Small intestine (tissue), 7 donors: ENCODE data around the gene ARL6IP4. TPM values are rescaled to one million over a fixed set of nuclear protein-coding genes. Genes with fewer than 3 reads are reported as not detected.

Experiments
- DNase-seq, 2 donors: peaks; one replicate each; pipeline versions ENCODE4 v3.0.0 to v3.0.0-alpha.2; 2013
- FAIRE-seq: peaks from 2 replicates; lab custom pipeline; 2012; peaks lifted over from hg19 to GRCh38; lab: Jason Lieb, UNC
- H3K27ac ChIP-seq, 3 donors: one replicate each; pipeline ENCODE4 v1.5.1; 2013; ENCODE audit warnings: low read length in 2 of 3, mild to moderate bottlenecking in 2 of 3, control low read depth in 1 of 3, inconsistent platforms in 1 of 3, low read depth in 1 of 3, moderate library complexity in 1 of 3
- H3K27me3 ChIP-seq, 3 donors: one replicate each; pipeline ENCODE4 v1.6.1; 2013; ENCODE audit warnings: low read length in 3 of 3, inconsistent platforms in 1 of 3; ENCODE audit not compliant: control insufficient read depth in 3 of 3, insufficient read depth in 3 of 3
- H3K36me3 ChIP-seq, 3 donors: one replicate each; pipeline ENCODE4 v1.6.1; 2013; ENCODE audit warnings: low read length in 3 of 3, inconsistent platforms in 1 of 3, low read depth in 1 of 3, mild to moderate bottlenecking in 1 of 3, moderate library complexity in 1 of 3; ENCODE audit not compliant: control insufficient read depth in 3 of 3, insufficient read depth in 2 of 3
- H3K4me1 ChIP-seq, 3 donors: one replicate each; pipeline ENCODE4 v1.6.1; 2013; ENCODE audit warnings: low read length in 2 of 3, inconsistent platforms in 1 of 3, low read depth in 1 of 3, mild to moderate bottlenecking in 1 of 3, moderate library complexity in 1 of 3; ENCODE audit not compliant: control insufficient read depth in 3 of 3, insufficient read depth in 2 of 3
- H3K4me3 ChIP-seq, 3 donors: one replicate each; pipeline ENCODE4 v1.5.1; 2013; ENCODE audit warnings: low read length in 3 of 3, control low read depth in 1 of 3, inconsistent platforms in 1 of 3, low read depth in 1 of 3, mild to moderate bottlenecking in 1 of 3, moderate library complexity in 1 of 3
- H3K9me3 ChIP-seq, 2 donors: one replicate each; pipeline ENCODE4 v1.6.1; 2013; ENCODE audit warnings: low read depth in 1 of 2, low read length in 1 of 2; ENCODE audit not compliant: control insufficient read depth in 2 of 2, insufficient read depth in 1 of 2
- WGBS, 3 donors: extraction: QIAGEN DNeasy Blood & Tissue Kit; methylation state at CpG; one replicate each; pipeline ENCODE4 v1.1.7; 2013; 5-methylcytosine and 5-hydroxymethylcytosine counted together
- polyA plus RNA-seq, 4 donors: library from polyadenylated mRNA; stranded (reverse) in 3 of 4; unstranded in 1 of 4; fragments of 200-250 nt in 3 of 4; fragments of 120-200 nt in 1 of 4; gene quantifications; one replicate each; pipeline versions ENCODE4 v1.2.1 to v1.2.3, GENCODE V29; 2013
- donor health status: healthy with polysubstance abuse.
- donor health status: control.
- donor health status: control.
- donor health status: Bipolar disorder and iron deficiency.
- donor health status: healthy.

ARL6IP4 gene
- polyA plus RNA-seq, 4 donors: 197 to 434 (median 332) TPM

DNA sequence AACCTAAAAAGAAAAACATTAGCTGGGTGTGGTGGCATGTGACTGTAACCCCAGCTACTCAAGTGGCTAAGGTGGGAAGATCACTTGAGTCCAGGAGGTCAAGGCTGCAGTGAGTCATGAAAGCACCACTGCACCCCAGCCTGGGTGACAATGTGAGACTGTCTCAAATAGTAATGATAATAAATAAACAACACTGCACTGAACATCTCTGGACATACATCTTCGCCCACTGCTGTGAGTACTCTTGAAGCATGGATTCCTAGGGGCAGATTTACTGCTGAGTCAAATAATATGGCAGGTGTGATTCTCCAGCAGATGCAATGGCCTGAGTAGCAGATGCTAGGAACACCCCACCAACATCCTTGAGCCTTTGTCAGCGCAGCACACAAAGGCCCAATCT lies 37.8 kb upstream of the ARL6IP4 start:
- FAIRE-seq: no peak
- H3K4me3 ChIP-seq: no peak overlapping the region
- no peaks in the 10 kb centered on the region for H3K9me3 ChIP-seq
- H3K27ac ChIP-seq: peak overlapping the region in 2 of 3 donors; percentile 4 to 17
- H3K36me3 ChIP-seq: peaks cover 0 to 7% (median 0%) of the 10 kb centered on the region in 3 donors
- H3K4me1 ChIP-seq: peaks cover 3 to 13% (median 7%) of the 10 kb centered on the region in 3 donors
- no peaks in the 10 kb centered on the region for H3K27me3 ChIP-seq
- DNase-seq: peak; percentile 51 to 74
- WGBS, 3 donors: 89 to 94% (median 93%) methylated on average over 2 of the region's 2 CpGs

DNA sequence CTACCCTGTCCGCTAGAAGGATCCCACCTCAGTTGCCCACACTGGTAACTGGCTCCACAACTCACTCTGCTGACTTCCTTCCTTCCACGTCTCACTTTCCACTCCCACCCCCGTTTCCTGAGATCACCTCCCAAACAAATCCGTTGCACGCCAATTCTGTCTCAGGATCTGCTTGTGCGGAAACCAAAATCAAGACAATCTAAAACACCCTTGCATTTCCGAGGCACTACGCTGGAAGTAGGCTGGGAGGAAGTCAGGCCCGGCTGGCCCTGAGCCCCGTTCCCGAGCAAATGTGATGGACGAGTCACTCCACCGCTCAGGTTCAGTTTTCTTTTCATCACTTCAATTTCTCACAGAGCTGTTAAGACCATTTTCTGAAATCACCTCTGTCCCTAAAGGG lies 37.3 kb upstream of the ARL6IP4 start:
- DNase-seq (no peak), FAIRE-seq (no peak)
- Histone ChIP-seq H3K27me3 (no peaks in the 10 kb centered on the region), H3K36me3 (peaks cover 0 to 7% (median 0%) of the 10 kb centered on the region in 3 donors), H3K9me3 (no peaks in the 10 kb centered on the region), H3K4me3 (no peak overlapping the region), H3K4me1 (peaks cover 3 to 13% (median 8%) of the 10 kb centered on the region in 3 donors), H3K27ac (peak overlapping the region in 2 of 3 donors; percentile 4 to 17)
- WGBS, 3 donors: 68 to 86% (median 75%) methylated on average over 13 of the region's 13 CpGs

DNA sequence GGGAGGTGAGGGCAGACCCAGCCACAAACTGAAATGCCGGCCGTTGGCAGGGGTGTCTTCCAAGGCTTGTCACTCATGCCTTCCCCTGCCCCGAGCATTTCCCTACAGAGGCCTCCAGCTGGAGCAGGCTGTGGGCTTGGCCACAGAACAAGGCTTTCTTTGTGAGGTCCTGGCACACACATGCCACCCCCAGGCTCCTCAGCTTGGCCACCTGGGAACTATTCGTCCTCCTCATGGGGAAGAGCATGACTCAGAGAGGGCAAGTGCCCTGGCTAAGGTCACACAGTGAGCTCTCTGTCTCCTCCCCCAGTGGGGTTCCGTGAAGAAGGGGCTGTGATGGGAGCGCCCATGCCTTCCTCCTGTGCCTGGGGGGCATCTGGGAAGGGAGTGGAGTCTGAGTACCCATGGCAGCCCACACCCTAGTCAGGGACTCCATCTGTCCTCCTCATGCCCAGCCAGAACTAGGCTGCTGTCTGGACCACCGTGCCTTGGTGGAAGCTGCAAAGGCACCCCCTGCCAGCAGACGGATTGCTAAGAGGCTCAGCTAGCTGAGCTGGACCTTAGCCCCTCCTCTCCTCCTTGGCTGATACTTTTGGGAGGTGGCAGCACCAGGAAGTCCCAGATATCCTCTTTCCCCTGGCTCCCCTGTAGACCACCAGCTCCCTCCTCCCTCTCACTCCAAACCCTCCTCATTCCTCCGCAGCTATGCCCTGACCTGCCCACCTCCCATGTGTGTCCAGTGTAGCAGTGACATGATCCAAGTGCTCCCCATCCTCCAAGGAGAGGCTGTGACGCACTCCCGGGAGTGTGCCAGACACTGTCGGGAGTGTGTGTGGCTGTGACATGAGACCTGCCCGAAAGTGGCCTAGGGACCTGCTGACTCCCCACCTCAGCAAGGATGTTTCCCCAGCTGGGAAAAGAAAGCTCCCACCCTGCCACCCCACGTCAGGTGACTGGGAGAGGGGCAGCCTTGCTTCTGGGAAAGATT lies 35.6 kb upstream of the ARL6IP4 start:
- FAIRE-seq: no peak
- no peaks in the 10 kb centered on the region for H3K9me3 ChIP-seq
- DNase-seq: peak in 1 of 2 donors; percentile 44
- no peak overlapping the region for H3K4me3 ChIP-seq
- peaks cover 3 to 14% (median 8%) of the 10 kb centered on the region in 3 donors for H3K4me1 ChIP-seq
- H3K27me3 ChIP-seq: no peaks in the 10 kb centered on the region
- 47 to 63% (median 50%) methylated on average over 14 of the region's 14 CpGs for WGBS, 3 donors
- H3K36me3 ChIP-seq: peaks cover 0 to 16% (median 0%) of the 10 kb centered on the region in 3 donors
- H3K27ac ChIP-seq: peak overlapping the region in 1 of 3 donors; percentile 38

DNA sequence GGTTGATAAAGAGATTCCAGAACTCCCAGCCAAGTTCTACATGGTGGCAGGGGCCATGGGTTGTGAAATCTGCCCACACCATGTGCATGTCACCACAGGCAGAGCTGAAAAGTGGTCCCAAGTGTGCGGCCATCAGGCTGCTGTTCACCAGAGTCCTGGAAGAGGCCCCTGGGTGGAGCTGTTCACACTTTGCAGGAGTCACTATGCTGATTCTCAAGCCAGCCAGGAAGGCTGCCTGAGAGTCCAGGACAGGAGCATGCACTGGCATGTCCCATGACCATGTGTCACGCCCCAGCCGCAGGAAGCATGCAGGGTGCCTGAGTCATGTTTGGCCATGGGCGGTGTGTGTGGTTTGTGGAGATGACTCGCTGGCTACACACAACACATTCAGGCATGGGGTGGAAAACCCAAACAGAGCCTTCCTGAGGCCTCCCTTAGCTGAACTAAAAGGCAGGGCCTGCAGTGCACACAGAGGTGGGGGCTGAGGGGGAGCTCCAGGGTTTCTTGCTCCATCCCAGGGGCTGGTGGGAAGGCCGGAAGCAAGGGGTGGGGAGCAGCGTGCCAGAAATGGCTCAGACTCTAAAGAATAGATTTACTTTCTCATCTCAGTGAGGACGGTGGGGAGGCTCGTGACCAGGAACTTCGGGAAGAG lies 33.7 kb upstream of the ARL6IP4 start:
- peak overlapping the region; percentile 28 to 56 (median 50) for H3K27ac ChIP-seq
- 53 to 59% (median 54%) methylated on average over 10 of the region's 10 CpGs for WGBS, 3 donors
- FAIRE-seq: no peak
- H3K36me3 ChIP-seq: peaks cover 0 to 22% (median 0%) of the 10 kb centered on the region in 3 donors
- peaks cover 3 to 24% (median 8%) of the 10 kb centered on the region in 3 donors for H3K4me1 ChIP-seq
- no peaks in the 10 kb centered on the region for H3K9me3 ChIP-seq
- no peaks in the 10 kb centered on the region for H3K27me3 ChIP-seq
- no peak overlapping the region for H3K4me3 ChIP-seq
- DNase-seq: peak; percentile 81

DNA sequence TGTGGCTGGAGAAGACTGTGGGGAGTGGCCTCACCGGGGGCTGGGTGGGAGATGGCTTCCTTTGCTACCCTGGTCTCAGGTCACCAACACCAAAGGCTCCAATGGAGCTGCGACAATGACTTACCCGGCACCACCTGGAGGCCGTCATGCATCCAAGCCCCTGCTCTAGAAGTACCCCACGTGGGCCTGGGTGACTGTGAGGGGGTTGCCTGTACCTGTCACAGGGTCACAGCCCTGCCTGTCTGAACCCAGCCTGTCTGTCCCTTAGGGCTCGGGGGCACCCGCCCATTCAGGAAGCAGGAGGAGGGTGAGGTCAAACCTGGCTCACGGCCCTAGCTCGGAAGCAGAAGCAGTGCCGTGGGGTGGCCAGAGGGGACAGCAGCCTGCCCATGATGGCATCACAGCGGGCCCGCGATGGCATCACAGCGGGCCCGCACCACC lies 33.1 kb upstream of the ARL6IP4 start:
- Histone ChIP-seq H3K27ac (peak overlapping the region in 2 of 3 donors; percentile 50 to 56), H3K27me3 (no peaks in the 10 kb centered on the region), H3K4me1 (peaks cover 3 to 25% (median 8%) of the 10 kb centered on the region in 3 donors), H3K36me3 (peaks cover 0 to 22% (median 0%) of the 10 kb centered on the region in 3 donors), H3K9me3 (no peaks in the 10 kb centered on the region), H3K4me3 (no peak overlapping the region)
- DNase-seq: no peak
- 64 to 73% (median 72%) methylated on average over 11 to 15 of the region's 15 CpGs for WGBS, 3 donors
- no peak for FAIRE-seq

DNA sequence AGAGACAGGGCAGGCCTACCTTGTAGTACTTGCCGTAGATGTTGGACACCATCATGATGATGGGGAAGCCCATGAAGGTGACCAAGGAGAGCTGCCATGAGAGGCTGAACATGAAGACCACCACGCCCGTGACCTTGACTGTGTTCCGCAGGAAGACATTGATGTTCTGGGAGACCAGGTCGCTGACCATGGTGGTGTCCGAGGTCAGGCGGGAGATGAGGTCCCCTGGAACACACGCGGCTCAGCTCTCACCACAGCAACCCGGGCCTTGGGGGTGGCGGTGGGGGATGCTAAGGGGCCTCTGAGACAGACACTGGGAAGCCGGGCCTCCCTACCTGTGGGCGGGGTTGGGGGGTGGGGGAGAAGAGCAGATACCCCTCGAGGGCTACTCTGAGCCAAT lies 31.9 kb upstream of the ARL6IP4 start:
- FAIRE-seq: no peak
- peaks cover 0 to 22% (median 0%) of the 10 kb centered on the region in 3 donors for H3K36me3 ChIP-seq
- H3K9me3 ChIP-seq: no peaks in the 10 kb centered on the region
- WGBS, 3 donors: 86 to 94% (median 92%) methylated on average over 14 of the region's 14 CpGs
- H3K4me3 ChIP-seq: no peak overlapping the region
- DNase-seq: no peak
- H3K27me3 ChIP-seq: no peaks in the 10 kb centered on the region
- peaks cover 3 to 25% (median 8%) of the 10 kb centered on the region in 3 donors for H3K4me1 ChIP-seq
- H3K27ac ChIP-seq: no peak overlapping the region

DNA sequence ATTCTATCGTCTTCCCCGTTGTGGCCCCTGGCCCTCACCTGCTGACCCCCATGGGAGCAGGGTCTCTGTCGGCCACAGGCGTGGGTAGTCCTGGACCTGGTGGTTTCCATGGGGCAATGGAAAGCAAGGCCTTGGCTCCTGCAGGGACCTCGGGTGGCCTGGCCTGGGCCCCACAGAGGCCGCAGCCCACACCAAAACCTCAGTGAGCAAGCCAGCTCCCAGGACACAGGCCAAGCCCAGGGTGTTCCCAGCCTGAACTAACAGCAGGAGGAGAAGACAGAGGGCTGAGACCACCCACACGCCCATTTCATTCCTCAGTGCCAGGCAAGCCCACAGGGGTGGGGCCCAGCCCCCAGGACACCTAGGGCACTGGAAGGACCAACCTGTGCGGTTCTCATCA lies 31.1 kb upstream of the ARL6IP4 start:
- no peaks in the 10 kb centered on the region for H3K27me3 ChIP-seq
- no peak overlapping the region for H3K27ac ChIP-seq
- WGBS, 3 donors: 89 to 94% (median 91%) methylated on average over 8 of the region's 8 CpGs
- DNase-seq (no peak), FAIRE-seq (no peak)
- no peak overlapping the region for H3K4me3 ChIP-seq
- H3K4me1 ChIP-seq: peaks cover 3 to 25% (median 8%) of the 10 kb centered on the region in 3 donors
- peaks cover 0 to 22% (median 0%) of the 10 kb centered on the region in 3 donors for H3K36me3 ChIP-seq
- H3K9me3 ChIP-seq: no peaks in the 10 kb centered on the region
